ENCODE results near the gene UGT1A10.
"Not testable (repeated sequence)": the region's sequence is repeated elsewhere in the genome, so short reads cannot be mapped to it uniquely, and the experiment has no call there.

UGT1A10 gene

DNA sequence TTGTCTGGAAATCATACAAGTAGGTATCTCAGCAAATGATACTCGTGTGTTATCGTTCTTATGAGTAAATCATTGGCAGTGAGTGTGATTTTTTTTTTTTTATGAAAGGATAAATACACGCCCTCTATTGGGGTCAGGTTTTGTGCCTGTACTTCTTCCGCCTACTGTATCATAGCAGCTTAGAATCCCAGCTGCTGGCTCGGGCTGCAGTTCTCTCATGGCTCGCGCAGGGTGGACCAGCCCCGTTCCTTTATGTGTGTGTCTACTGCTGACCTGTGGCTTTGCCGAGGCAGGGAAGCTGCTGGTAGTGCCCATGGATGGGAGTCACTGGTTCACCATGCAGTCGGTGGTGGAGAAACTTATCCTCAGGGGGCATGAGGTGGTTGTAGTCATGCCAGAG, at the start of gene UGT1A10:
Gene UGT1A10, plus strand, starts transcription at position 143 of the 400 bp plus-strand sequence. Its CDS starts 75 bp downstream, at position 218.
- H3K27me3 Mint-ChIP-seq (ENCODE audit: low read depth); H3K9me3 Mint-ChIP-seq; DNase-seq (ENCODE audit: low spot score); H3K4me1 Mint-ChIP-seq (ENCODE audit: low read depth); H3K27ac Mint-ChIP-seq; H3K4me3 Mint-ChIP-seq; H3K36me3 Mint-ChIP-seq (ENCODE audit: low read depth): not testable (repeated sequence)

DNA sequence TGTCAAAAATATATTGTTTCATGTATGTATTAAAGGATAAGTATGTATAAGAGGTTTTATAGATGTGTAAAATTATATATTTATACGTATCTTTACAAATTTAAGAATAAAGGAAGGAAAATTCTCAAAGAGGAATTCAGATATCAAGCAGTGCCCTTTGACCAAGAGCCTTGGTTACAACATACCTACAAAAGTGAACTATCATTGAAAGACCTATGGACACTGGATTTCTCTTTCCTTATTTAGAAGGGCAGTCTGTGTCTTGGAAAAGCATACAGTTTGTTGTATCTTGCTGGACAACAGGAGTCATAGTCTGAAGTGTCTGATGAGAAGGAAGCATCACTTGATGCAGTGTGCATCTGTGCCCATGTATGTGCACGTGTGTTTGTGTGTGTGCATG, 47.8 kb upstream of the UGT1A10 start:
- Mint-ChIP-seq H3K9me3 (no peaks in the 10 kb centered on the region), H3K4me3 (no peak overlapping the region), H3K27me3 (ENCODE audit: low read depth) (peaks cover 30% of the 10 kb centered on the region), H3K36me3 (ENCODE audit: low read depth) (no peaks in the 10 kb centered on the region), H3K4me1 (ENCODE audit: low read depth) (no peaks in the 10 kb centered on the region), H3K27ac (no peak overlapping the region)
- no peak for DNase-seq (ENCODE audit: low spot score)

DNA sequence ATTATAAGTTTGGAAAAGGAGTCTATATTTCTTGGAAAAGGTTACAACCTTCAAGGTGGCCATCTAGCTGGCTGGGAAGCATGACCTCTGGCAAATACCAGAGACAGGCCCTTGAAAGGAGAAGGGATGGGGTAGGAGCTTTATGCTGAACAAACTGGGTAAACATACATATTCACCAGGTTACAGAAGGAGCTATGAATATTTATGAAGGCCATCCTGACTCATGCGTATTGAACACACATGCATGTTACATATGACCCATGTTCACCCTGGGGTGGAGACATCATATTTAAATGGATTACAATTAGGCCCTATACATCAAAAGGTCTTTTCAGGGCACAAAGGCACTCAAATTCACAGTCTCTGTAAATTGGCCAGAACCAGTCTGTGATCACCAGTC, 43.5 kb upstream of the UGT1A10 start:
- not testable (repeated sequence) for H3K9me3 Mint-ChIP-seq; H3K27ac Mint-ChIP-seq; H3K4me3 Mint-ChIP-seq; H3K36me3 Mint-ChIP-seq (ENCODE audit: low read depth); H3K4me1 Mint-ChIP-seq (ENCODE audit: low read depth); DNase-seq (ENCODE audit: low spot score)
- peaks cover 23% of the 10 kb centered on the region for H3K27me3 Mint-ChIP-seq (ENCODE audit: low read depth)

DNA sequence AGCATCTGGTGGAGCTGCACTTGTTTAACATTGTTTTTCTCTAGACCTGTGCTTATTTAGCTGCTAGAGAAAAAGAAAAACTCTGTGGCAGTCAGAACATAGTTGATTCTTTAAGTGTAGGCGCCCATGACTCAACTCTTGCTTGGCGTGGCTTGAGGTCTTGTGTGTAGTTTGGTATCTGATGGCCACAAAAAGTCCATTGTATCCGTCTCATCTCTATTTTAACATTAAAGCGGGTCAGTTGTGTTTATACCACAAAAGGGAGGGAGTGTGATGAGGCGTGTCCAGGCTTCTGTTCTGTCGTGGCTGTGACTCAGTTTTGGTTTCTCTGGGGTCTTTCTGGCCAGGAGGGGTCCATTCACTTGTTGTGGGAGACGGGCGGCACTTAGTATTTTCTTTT, 43.0 kb upstream of the UGT1A10 start:
- H3K4me1 Mint-ChIP-seq (ENCODE audit: low read depth): no peaks in the 10 kb centered on the region
- no peaks in the 10 kb centered on the region for H3K9me3 Mint-ChIP-seq
- H3K27me3 Mint-ChIP-seq (ENCODE audit: low read depth): peaks cover 19% of the 10 kb centered on the region
- DNase-seq (ENCODE audit: low spot score): no peak
- H3K36me3 Mint-ChIP-seq (ENCODE audit: low read depth): no peaks in the 10 kb centered on the region
- no peak overlapping the region for H3K27ac Mint-ChIP-seq
- H3K4me3 Mint-ChIP-seq: no peak overlapping the region

DNA sequence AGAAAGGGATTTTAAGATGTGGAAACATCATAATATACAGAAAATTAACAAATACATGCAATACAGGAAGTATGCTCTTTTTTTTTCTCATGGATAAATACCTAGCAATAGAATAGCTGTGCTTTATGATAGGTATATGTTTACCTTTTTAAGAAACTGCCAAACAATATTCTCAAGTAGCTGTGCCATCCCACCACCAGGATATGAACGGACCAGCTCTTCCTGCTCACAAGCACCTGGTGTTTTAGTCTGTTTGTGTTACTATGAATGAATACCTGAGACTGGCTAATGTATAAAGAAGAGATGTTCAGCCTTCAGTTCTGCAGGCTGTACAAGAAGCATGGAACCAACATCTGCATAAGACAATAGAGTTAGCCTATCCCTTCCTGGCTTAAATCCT, 38.7 kb upstream of the UGT1A10 start:
- H3K4me3 Mint-ChIP-seq: no peak overlapping the region
- no peak overlapping the region for H3K27ac Mint-ChIP-seq
- H3K36me3 Mint-ChIP-seq (ENCODE audit: low read depth): no peaks in the 10 kb centered on the region
- no peaks in the 10 kb centered on the region for H3K4me1 Mint-ChIP-seq (ENCODE audit: low read depth)
- H3K9me3 Mint-ChIP-seq: no peaks in the 10 kb centered on the region
- peaks cover 30% of the 10 kb centered on the region for H3K27me3 Mint-ChIP-seq (ENCODE audit: low read depth)
- DNase-seq (ENCODE audit: low spot score): no peak

DNA sequence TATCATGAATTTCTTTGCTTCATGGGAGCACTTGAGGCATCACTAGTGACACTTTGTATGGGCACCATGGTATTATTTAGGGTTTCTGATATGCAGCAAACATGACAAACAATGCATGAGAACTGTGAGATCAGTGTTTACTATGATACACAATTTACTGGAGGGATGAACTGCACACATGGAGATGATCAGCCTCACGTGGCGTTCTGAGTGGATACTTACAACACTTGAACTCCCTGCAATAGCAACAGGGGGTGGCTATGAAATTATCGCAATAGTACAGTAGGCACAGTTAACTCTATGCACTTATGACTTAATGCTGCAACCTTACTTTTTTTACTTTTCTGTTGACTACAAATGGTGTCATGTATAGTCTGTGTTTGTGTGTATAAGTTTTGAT, 37.3 kb upstream of the UGT1A10 start:
- Mint-ChIP-seq H3K4me1 (ENCODE audit: low read depth) (no peaks in the 10 kb centered on the region), H3K36me3 (ENCODE audit: low read depth) (no peaks in the 10 kb centered on the region), H3K9me3 (no peaks in the 10 kb centered on the region), H3K4me3 (no peak overlapping the region), H3K27me3 (ENCODE audit: low read depth) (peaks cover 31% of the 10 kb centered on the region), H3K27ac (no peak overlapping the region)
- DNase-seq (ENCODE audit: low spot score): no peak

DNA sequence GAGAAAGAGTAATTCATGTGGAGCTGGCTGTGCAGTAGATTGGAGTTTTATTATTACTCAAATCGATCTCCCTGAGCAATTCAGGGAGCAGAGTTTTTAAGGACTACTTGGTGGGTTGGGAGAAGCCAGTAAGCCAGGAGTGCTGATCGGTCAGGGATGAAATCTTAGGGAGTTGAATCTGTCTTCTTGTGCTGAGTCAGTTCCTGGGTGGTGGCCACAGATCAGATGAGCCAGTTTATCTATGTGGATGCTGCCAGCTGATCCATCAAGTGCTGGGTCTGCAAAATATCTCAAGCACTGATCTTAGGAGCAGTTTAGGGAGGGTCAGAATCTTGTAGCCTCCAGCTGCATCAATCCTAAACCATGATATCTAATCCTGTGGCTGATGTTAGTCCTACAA, 35.9 kb upstream of the UGT1A10 start:
- Mint-ChIP-seq H3K4me3 (no peak overlapping the region), H3K9me3 (no peaks in the 10 kb centered on the region), H3K27ac (no peak overlapping the region), H3K4me1 (ENCODE audit: low read depth) (no peaks in the 10 kb centered on the region), H3K27me3 (ENCODE audit: low read depth) (peaks cover 27% of the 10 kb centered on the region), H3K36me3 (ENCODE audit: low read depth) (no peaks in the 10 kb centered on the region)
- no peak for DNase-seq (ENCODE audit: low spot score)

DNA sequence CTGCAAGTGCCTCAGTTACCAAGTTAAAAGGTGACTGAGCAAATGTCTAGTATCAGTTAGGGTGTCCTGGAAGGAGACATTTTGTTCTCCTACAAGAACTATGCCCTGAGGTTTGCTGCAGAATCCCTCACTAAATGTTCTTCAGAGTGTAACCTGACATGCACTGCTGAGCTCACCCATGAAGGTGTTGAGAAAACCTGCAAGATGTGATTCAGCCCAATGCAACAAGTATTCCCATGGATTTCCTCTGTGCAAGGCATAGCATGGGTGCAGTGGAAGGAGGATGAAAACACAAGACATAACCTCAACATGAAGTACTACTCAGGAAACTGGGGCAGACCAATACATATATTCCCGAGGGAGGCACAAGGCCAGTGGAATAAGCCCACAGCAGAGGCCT, 34.2 kb upstream of the UGT1A10 start:
- no peaks in the 10 kb centered on the region for H3K9me3 Mint-ChIP-seq
- no peaks in the 10 kb centered on the region for H3K36me3 Mint-ChIP-seq (ENCODE audit: low read depth)
- no peak overlapping the region for H3K4me3 Mint-ChIP-seq
- H3K4me1 Mint-ChIP-seq (ENCODE audit: low read depth): no peaks in the 10 kb centered on the region
- no peak for DNase-seq (ENCODE audit: low spot score)
- H3K27ac Mint-ChIP-seq: no peak overlapping the region
- H3K27me3 Mint-ChIP-seq (ENCODE audit: low read depth): peaks cover 27% of the 10 kb centered on the region

DNA sequence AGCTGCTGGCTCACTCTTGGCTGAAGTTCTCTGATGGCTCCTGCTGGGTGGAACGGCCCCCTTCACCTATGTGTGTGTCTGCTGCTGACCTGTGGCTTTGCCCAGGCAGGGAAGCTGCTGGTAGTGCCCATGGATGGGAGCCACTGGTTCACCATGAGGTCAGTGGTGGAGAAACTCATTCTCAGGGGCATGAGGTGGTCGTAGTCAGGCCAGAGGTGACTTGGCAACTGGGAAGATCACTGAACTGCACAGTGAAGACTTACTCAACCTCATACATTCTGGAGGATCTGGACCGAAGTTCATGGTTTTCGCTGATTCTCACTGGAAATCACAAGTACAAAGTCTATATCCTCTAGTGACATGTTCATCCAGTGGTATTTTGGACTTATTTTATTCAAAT, 32.7 kb upstream of the UGT1A10 start:
- Mint-ChIP-seq H3K27ac (no peak overlapping the region), H3K27me3 (ENCODE audit: low read depth) (peaks cover 26% of the 10 kb centered on the region), H3K4me1 (ENCODE audit: low read depth) (no peaks in the 10 kb centered on the region), H3K9me3 (no peaks in the 10 kb centered on the region), H3K4me3 (no peak overlapping the region), H3K36me3 (ENCODE audit: low read depth) (no peaks in the 10 kb centered on the region)
- no peak for DNase-seq (ENCODE audit: low spot score)

DNA sequence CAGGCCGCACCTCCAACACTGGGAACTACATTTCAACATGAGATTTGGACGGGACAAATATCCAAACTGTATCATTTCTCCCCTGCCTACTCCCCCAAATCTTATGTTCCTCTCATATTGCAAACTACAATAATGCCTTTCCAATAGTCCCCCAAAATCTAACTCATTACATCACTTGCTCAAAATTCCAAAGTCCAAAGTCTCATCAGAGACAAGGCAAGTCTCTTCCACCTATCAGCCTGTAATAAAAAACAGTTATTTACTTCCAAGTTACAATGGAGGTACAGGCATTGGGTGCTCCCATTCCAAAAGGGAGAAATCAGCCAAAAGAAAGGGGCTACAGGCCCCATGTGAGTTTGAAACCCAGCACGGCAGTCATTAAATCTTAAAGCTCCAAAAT, 31.4 kb upstream of the UGT1A10 start:
- H3K36me3 Mint-ChIP-seq (ENCODE audit: low read depth): no peaks in the 10 kb centered on the region
- H3K27me3 Mint-ChIP-seq (ENCODE audit: low read depth): peaks cover 23% of the 10 kb centered on the region
- no peaks in the 10 kb centered on the region for H3K9me3 Mint-ChIP-seq
- no peak for DNase-seq (ENCODE audit: low spot score)
- H3K4me1 Mint-ChIP-seq (ENCODE audit: low read depth): no peaks in the 10 kb centered on the region
- H3K27ac Mint-ChIP-seq: no peak overlapping the region
- no peak overlapping the region for H3K4me3 Mint-ChIP-seq

DNA sequence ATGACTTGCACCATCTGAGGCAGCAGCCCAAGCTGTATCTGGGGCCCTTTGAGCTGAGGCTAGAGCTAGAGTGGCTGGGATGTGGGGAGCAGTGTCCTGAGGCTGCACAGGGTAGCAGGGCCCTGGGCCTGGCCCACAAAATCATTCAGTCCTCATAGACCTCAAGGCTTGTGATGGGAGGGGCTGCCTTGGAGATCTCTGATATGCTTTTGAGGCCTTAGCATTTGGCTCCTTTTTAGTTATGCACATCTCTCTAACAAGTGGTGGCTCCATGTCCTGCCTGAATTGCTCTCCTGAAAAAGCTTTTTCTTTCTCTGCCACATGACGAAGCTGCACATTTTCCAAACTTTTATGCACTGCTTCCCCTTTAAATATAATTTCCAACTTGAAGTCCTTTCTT, 30.6 kb upstream of the UGT1A10 start:
- Mint-ChIP-seq H3K36me3 (ENCODE audit: low read depth) (no peaks in the 10 kb centered on the region), H3K4me1 (ENCODE audit: low read depth) (no peaks in the 10 kb centered on the region), H3K9me3 (no peaks in the 10 kb centered on the region), H3K4me3 (no peak overlapping the region), H3K27me3 (ENCODE audit: low read depth) (peaks cover 16% of the 10 kb centered on the region), H3K27ac (no peak overlapping the region)
- DNase-seq (ENCODE audit: low spot score): no peak

DNA sequence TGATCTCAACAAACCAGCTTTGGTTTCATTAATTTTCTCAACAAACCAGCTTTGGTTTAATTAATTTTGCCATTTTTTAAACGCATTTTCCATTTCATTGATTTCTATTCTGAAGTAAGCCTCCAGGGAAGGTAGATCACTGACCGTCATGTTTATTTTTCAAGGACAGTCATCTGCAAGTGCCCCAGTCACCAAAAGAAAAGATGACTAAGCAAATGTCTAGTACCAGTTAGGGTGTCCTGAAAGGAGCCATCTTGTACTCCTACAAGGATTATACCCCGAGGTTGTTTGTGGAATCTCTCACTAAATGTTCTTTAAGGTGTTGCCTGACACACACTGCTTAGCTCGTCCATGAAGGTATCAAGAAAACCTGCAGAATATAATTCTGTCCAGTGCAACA, 25.0 kb upstream of the UGT1A10 start:
- no peak for DNase-seq (ENCODE audit: low spot score)
- Mint-ChIP-seq H3K27me3 (ENCODE audit: low read depth) (peaks cover 22% of the 10 kb centered on the region), H3K4me1 (ENCODE audit: low read depth) (no peaks in the 10 kb centered on the region), H3K27ac (no peak overlapping the region), H3K36me3 (ENCODE audit: low read depth) (no peaks in the 10 kb centered on the region), H3K4me3 (no peak overlapping the region), H3K9me3 (peaks cover 3% of the 10 kb centered on the region)

DNA sequence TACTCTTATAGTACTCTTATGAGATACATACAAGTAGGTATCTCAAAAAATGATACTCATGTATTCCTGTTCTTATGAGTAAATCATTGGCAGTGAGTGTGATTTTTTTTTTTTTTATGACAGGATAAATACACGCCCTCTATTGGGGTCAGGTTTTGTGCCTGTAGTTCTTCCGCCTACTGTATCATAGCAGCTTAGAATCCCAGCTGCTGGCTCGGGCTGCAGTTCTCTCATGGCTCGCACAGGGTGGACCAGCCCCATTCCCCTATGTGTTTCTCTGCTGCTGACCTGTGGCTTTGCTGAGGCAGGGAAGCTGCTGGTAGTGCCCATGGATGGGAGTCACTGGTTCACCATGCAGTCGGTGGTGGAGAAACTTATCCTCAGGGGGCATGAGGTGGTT, 18.8 kb upstream of the UGT1A10 start, which contains the start of gene UGT1A8:
Gene UGT1A8, plus strand, starts transcription at position 158 of the 400 bp plus-strand sequence. Its CDS starts 75 bp downstream, at position 233.
- not testable (repeated sequence) for H3K9me3 Mint-ChIP-seq; H3K4me3 Mint-ChIP-seq; H3K4me1 Mint-ChIP-seq (ENCODE audit: low read depth); H3K36me3 Mint-ChIP-seq (ENCODE audit: low read depth); DNase-seq (ENCODE audit: low spot score); H3K27ac Mint-ChIP-seq
- peaks cover 29% of the 10 kb centered on the region for H3K27me3 Mint-ChIP-seq (ENCODE audit: low read depth)

DNA sequence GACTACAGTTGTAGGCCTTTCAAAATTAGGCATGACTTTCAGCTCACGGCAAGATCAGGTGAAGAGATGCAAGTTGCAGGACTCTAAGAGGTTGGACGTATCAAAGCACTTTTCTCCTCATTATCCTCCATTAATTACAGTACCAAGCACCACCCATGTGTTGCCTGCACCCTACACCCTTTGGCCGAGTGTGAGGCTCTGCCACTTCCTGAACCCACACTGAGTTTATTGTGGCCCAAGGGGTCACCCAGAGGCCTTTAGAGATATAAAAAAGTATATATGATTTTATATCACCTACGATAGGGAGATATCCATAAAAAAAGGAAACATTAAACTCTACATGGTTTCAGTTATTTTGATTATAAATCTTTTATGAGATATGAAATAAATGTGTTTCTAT, 16.0 kb upstream of the UGT1A10 start:
- Mint-ChIP-seq H3K27ac (no peak overlapping the region), H3K4me1 (ENCODE audit: low read depth) (no peaks in the 10 kb centered on the region), H3K9me3 (no peaks in the 10 kb centered on the region), H3K4me3 (no peak overlapping the region), H3K36me3 (ENCODE audit: low read depth) (no peaks in the 10 kb centered on the region), H3K27me3 (ENCODE audit: low read depth) (peaks cover 23% of the 10 kb centered on the region)
- no peak for DNase-seq (ENCODE audit: low spot score)

DNA sequence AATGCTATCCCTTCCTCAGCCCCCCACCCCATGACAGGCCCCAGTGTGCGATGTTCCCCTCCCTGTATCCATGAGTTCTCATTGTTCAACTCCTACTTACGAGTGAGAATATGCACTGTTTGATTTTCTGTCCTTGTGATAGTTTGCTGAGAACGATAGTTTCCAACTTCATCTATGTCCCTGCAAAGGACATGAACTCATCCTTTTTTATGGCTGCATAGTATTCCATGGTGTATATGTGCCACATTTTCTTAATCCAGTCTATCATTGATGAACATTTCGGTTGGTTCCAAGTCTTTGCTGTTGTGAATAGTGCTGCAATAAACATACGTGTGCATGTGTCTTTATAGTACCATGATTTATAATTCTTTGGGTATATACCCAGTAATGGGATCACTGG, 14.4 kb upstream of the UGT1A10 start:
- H3K27me3 Mint-ChIP-seq (ENCODE audit: low read depth): peaks cover 16% of the 10 kb centered on the region
- H3K4me3 Mint-ChIP-seq; H3K9me3 Mint-ChIP-seq; H3K36me3 Mint-ChIP-seq (ENCODE audit: low read depth); DNase-seq (ENCODE audit: low spot score); H3K4me1 Mint-ChIP-seq (ENCODE audit: low read depth); H3K27ac Mint-ChIP-seq: not testable (repeated sequence)
